Panc1 (cell line): ENCODE measurements around the gene SEC24A. TPM values are rescaled to one million over a fixed set of nuclear protein-coding genes. Genes with fewer than 3 reads are reported as not detected.

Experiments
- ATAC-seq: fragments of 200-7000 bp; cut with Tn5 transposase; 2 replicates; pipeline ENCODE4 v1.9.1; 2020; ENCODE audit warnings: mild to moderate bottlenecking, moderate library complexity
- BruUV-seq: library from RNA; stranded (reverse); fragments of 400-500 nt; replicated peaks from 2 replicates; lab custom pipeline; 2021; lab: Mats Ljungman, UMichigan
- CTCF ChIA-PET: fragments of 300-600 bp; sonication (Branson Sonifier 250); formaldehyde crosslinking; loops from one replicate; lab custom pipeline; 2022; ENCODE audit warnings: antibody characterized with exemption; lab: Charles Lee
- POLR2A ChIA-PET: fragments of 300-600 bp; sonication (Branson Sonifier 250); formaldehyde crosslinking; loops from one replicate; lab custom pipeline; 2022; ENCODE audit warnings: antibody characterized with exemption; lab: Charles Lee
- DNase-seq: peaks from one replicate; pipeline ENCODE4 v3.0.0-alpha.2; 2010; ENCODE audit warnings: low read depth, low spot score
- H3K27ac ChIP-seq: 2 replicates; pipeline ENCODE4 v1.5.1; 2011; ENCODE audit warnings: mild to moderate bottlenecking, low read length, inconsistent platforms
- H3K27me3 ChIP-seq: fragments of 200-500 bp; sonication (Bioruptor generic); 2 replicates; pipeline ENCODE4 v1.6.0; 2014; ENCODE audit warnings: low read length, inconsistent platforms; ENCODE audit not compliant: control insufficient read depth, insufficient read depth
- H3K36me3 ChIP-seq: fragments of 200-500 bp; sonication (Bioruptor generic); 2 replicates; pipeline ENCODE4 v1.5.1; 2014; ENCODE audit warnings: inconsistent platforms, mild to moderate bottlenecking, low read length, moderate library complexity; ENCODE audit not compliant: control insufficient read depth, insufficient read depth
- H3K4me1 ChIP-seq: 2 replicates; pipeline ENCODE4 v1.5.1; 2011; ENCODE audit warnings: inconsistent platforms, mild to moderate bottlenecking, low read length, moderate library complexity; ENCODE audit not compliant: control insufficient read depth, insufficient read depth
- H3K4me3 ChIP-seq, 2 experiments: 2 replicates each; pipeline ENCODE4 v1.5.1; 2011 to 2012; ENCODE audit warnings: low read depth in 2 of 2, low read length in 2 of 2, mild to moderate bottlenecking in 2 of 2, inconsistent platforms in 1 of 2, moderate library complexity in 1 of 2
- H3K9me3 ChIP-seq: fragments of 200-500 bp; sonication (Bioruptor generic); 2 replicates; pipeline ENCODE4 v1.5.1; 2014; ENCODE audit warnings: low read depth, mild to moderate bottlenecking, inconsistent platforms, low read length, moderate library complexity; ENCODE audit not compliant: control insufficient read depth, insufficient read depth
- POLR2AphosphoS5 ChIP-seq: IDR thresholded peaks from 2 replicates; pipeline ENCODE4 v1.6.1; 2012; ENCODE audit warnings: mild to moderate bottlenecking, low read depth, low read length, moderate library complexity
- SIN3A ChIP-seq: IDR thresholded peaks from 2 replicates; pipeline ENCODE4 v1.6.1; 2012; ENCODE audit warnings: low read depth, mild to moderate bottlenecking, low read length, moderate library complexity, borderline replicate concordance; ENCODE audit not compliant: insufficient read depth
- TCF7L2 ChIP-seq: IDR thresholded peaks from 2 replicates; pipeline ENCODE4 v1.6.1; 2011; ENCODE audit warnings: mild to moderate bottlenecking, low read depth, low read length, inconsistent platforms
- in situ Hi-C: cut with HindIII; loops from 2 replicates; pipeline ENCODE4 v1.10.0; 2016; ENCODE audit warnings: low sequenced_read_pairs, low pct_unique_long_range_greater_than_20kb
- intact Hi-C: fragments of 100-400 bp; cut with micrococcal nuclease; formaldehyde crosslinking; loops from one replicate; pipeline ENCODE4 v1.10.0; 2022; ENCODE audit not compliant: unreplicated experiment
- total RNA-seq: library from RNA; stranded (reverse); gene quantifications from one replicate; pipeline ENCODE4 v1.2.1, GENCODE V29; 2021; ENCODE audit not compliant: unreplicated experiment
- TF ChIP-seq, protein P1 (sequence below), 2 experiments: IDR thresholded peaks; 2 replicates each; pipeline ENCODE4 v1.6.1; 2011 to 2012; ENCODE audit warnings: low read depth in 2 of 2, control low read depth in 1 of 2, low read length in 1 of 2, mild to moderate bottlenecking in 1 of 2, moderate library complexity in 1 of 2; ENCODE audit not compliant: insufficient read depth in 1 of 2
- TF ChIP-seq, protein P2 (sequence below): fragments of 450-650 bp; IDR thresholded peaks from 2 replicates; pipeline ENCODE4 v1.5.1; 2017; ENCODE audit warnings: mild to moderate bottlenecking

SEC24A gene
- total RNA-seq, 1 experiment from 2014 or later = 22.7 TPM

DNA sequence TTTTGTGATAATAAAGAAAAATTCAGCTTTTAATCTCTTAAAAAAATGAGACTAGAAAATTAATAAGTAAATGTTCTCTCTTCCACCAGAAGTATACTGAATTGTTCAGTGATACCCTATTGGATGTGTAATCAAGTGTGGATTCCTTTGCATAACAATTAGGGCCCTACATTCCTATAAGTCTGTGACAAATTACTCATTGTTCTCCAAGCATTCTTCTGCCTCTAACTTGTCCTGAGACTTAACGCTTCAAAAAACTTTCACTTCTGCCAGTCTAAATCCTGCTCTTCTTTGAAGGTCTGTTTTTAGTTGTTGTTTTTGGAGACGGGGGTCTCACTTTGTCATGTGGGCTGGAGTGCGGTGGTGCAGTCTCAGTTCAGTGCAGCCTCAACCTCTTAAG lies 100.8 kb downstream of the SEC24A start:
- ChIA-PET CTCF (no interaction called here), POLR2A (no interaction called here)
- Histone ChIP-seq H3K27ac (no peak overlapping the region), H3K9me3 (no peaks in the 10 kb centered on the region), H3K4me3 (no peak overlapping the region), H3K36me3 (peaks cover 3% of the 10 kb centered on the region; the same call in 1 of the 2 replicates), H3K27me3 (no peaks in the 10 kb centered on the region), H3K4me1 (no peaks in the 10 kb centered on the region)
- DNase-seq = no peak
- ATAC-seq = no peak
- TF ChIP-seq, protein P1, sequence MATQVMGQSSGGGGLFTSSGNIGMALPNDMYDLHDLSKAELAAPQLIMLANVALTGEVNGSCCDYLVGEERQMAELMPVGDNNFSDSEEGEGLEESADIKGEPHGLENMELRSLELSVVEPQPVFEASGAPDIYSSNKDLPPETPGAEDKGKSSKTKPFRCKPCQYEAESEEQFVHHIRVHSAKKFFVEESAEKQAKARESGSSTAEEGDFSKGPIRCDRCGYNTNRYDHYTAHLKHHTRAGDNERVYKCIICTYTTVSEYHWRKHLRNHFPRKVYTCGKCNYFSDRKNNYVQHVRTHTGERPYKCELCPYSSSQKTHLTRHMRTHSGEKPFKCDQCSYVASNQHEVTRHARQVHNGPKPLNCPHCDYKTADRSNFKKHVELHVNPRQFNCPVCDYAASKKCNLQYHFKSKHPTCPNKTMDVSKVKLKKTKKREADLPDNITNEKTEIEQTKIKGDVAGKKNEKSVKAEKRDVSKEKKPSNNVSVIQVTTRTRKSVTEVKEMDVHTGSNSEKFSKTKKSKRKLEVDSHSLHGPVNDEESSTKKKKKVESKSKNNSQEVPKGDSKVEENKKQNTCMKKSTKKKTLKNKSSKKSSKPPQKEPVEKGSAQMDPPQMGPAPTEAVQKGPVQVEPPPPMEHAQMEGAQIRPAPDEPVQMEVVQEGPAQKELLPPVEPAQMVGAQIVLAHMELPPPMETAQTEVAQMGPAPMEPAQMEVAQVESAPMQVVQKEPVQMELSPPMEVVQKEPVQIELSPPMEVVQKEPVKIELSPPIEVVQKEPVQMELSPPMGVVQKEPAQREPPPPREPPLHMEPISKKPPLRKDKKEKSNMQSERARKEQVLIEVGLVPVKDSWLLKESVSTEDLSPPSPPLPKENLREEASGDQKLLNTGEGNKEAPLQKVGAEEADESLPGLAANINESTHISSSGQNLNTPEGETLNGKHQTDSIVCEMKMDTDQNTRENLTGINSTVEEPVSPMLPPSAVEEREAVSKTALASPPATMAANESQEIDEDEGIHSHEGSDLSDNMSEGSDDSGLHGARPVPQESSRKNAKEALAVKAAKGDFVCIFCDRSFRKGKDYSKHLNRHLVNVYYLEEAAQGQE (IDR thresholded peaks at IDR 0.05; ENCODE audit: insufficient read depth in 1 of 2, low read depth in 2 of 2, low read length in 1 of 2) = no peak
- TF ChIP-seq, protein P2, sequence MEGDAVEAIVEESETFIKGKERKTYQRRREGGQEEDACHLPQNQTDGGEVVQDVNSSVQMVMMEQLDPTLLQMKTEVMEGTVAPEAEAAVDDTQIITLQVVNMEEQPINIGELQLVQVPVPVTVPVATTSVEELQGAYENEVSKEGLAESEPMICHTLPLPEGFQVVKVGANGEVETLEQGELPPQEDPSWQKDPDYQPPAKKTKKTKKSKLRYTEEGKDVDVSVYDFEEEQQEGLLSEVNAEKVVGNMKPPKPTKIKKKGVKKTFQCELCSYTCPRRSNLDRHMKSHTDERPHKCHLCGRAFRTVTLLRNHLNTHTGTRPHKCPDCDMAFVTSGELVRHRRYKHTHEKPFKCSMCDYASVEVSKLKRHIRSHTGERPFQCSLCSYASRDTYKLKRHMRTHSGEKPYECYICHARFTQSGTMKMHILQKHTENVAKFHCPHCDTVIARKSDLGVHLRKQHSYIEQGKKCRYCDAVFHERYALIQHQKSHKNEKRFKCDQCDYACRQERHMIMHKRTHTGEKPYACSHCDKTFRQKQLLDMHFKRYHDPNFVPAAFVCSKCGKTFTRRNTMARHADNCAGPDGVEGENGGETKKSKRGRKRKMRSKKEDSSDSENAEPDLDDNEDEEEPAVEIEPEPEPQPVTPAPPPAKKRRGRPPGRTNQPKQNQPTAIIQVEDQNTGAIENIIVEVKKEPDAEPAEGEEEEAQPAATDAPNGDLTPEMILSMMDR = no peak
- TF ChIP-seq SIN3A (no peak), TCF7L2 (no peak), POLR2AphosphoS5 (no peak)
- BruUV-seq = no TSS peak
- in situ Hi-C loops (no loop called here), intact Hi-C loops (no loop called here)

DNA sequence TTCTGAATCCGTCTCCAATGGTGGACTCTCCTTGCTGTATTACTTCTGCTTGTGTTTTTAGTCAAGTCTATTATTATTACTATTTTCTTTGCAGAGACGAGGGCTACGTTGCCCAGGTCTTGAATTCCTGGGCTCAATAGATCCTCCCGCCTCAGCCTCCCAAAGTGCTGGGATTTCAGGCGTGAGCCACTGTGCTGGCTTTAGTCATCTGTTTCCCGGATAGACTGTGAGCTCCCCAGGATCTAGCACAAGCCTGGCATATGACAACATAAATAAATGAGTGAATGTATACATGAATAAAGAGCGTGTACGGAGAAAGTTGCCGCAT lies 109.6 kb downstream of the SEC24A start:
- DNase-seq = no peak
- Histone ChIP-seq H3K4me3 (peak overlapping the region; percentile 82 to 95), H3K4me1 (peaks cover 14% of the 10 kb centered on the region), H3K27me3 (no peaks in the 10 kb centered on the region), H3K36me3 (no peaks in the 10 kb centered on the region), H3K9me3 (no peaks in the 10 kb centered on the region), H3K27ac (peak overlapping the region; percentile 86)
- TF ChIP-seq, protein P1 (IDR thresholded peaks at IDR 0.05; ENCODE audit: insufficient read depth in 1 of 2, low read depth in 2 of 2, low read length in 1 of 2) = no peak
- TF ChIP-seq, protein P2 = no peak
- TF ChIP-seq TCF7L2 = no peak
- TF ChIP-seq SIN3A = no peak
- TF ChIP-seq POLR2AphosphoS5 = no peak
- ChIA-PET POLR2A (interaction anchor here (1.4 kb wide), 1 partner anchor 19 kb away, joined by 8 read pairs; the partner anchor contains the start of gene CAMLG), CTCF (interaction anchor here (0.5 to 1.4 kb wide), 3 partner anchors 22 to 146 kb away, joined by 4 to 5 read pairs (median 5); no protein-coding TSS in a partner anchor)
- no TSS peak for BruUV-seq
- ATAC-seq = peak; percentile 70
- in situ Hi-C loops = no loop called here
- intact Hi-C loops = no loop called here
